ENCODE measurements around the gene ENC1.
A peak's percentile ranks its signal among the peaks of the same experiment; 100 is the strongest.

Gene ENC1

DNA sequence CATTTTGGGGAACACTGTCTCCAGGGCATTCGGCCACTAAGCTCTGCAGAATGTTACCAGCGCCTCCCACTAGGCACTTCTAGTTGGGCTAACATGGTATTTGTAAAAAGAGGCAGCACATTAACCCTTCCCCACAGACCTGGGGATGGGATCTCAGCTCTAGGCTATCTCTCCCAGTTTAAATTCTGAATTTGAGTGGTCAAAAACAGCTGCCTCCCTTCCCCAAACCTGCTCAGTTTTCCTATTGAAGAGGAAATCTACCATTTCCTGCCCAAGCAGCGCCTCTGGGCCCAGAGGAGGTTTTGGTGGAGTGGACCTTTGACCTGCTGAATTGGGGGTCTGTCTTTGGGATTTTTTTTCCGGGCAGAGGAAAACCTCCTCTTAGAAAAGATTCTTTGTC lies 53.2 kb downstream of the ENC1 start:
- Histone ChIP-seq H3K79me1 (ENCODE audit: low read depth, low read length) (no peaks in the 10 kb centered on the region), H3K27ac (replicated peaks; ENCODE audit: low read length) (no peak overlapping the region), H2BK12ac (ENCODE audit: low read length) (no peak overlapping the region), H2BK5ac (ENCODE audit: low read length) (no peak overlapping the region), H3K9ac (ENCODE audit: low read depth, low read length, poor library complexity) (no peak overlapping the region), H2AFZ (ENCODE audit: low read length) (peak overlapping the region; percentile 44), H3K18ac (ENCODE audit: low read length) (no peak overlapping the region), H3K27me3 (ENCODE audit: control insufficient read depth in 3 of 3, insufficient read depth in 3 of 3, low read depth in 1 of 3, low read length in 3 of 3) (no peaks in the 10 kb centered on the region), H4K8ac (ENCODE audit: low read depth, low read length) (no peak overlapping the region), H3K23ac (ENCODE audit: low read depth, low read length, poor library complexity) (no peak overlapping the region), H2BK15ac (ENCODE audit: low read length) (no peak overlapping the region), H3K4me1 (ENCODE audit: control insufficient read depth in 2 of 2, insufficient read depth in 1 of 2, low read depth in 1 of 2, low read length in 2 of 2) (peaks cover 2 to 11% of the 10 kb centered on the region in 2 donors), H2BK120ac (ENCODE audit: low read depth, low read length) (no peak overlapping the region), H3K9me3 (replicated peaks in 1 of 2; ENCODE audit: control insufficient read depth in 2 of 2, insufficient read depth in 1 of 2, low read depth in 1 of 2, low read length in 2 of 2) (no peaks in the 10 kb centered on the region), H3K4ac (ENCODE audit: low read length) (no peak overlapping the region), H2AK5ac (ENCODE audit: low read depth, low read length) (no peak overlapping the region), H4K91ac (ENCODE audit: low read depth, low read length, poor library complexity) (no peak overlapping the region), H3K36me3 (replicated peaks in 1 of 2; ENCODE audit: control insufficient read depth in 2 of 2, insufficient read depth in 2 of 2, low read length in 2 of 2) (no peaks in the 10 kb centered on the region), H3K4me2 (ENCODE audit: insufficient read depth, low read length, poor library complexity, severe bottlenecking) (no peak overlapping the region), H3K4me3 (ENCODE audit: low read length in 2 of 2) (no peak overlapping the region), H3K14ac (ENCODE audit: low read length) (no peak overlapping the region)
- DNase-seq (ENCODE audit: low spot score): no peak
- WGBS, 2 donors (ENCODE audit: extremely low coverage in 2 of 2, insufficient read length in 2 of 2, insufficient replicate concordance in 1 of 2): no CpG with 5 or more reads among the region's 4 CpGs

DNA sequence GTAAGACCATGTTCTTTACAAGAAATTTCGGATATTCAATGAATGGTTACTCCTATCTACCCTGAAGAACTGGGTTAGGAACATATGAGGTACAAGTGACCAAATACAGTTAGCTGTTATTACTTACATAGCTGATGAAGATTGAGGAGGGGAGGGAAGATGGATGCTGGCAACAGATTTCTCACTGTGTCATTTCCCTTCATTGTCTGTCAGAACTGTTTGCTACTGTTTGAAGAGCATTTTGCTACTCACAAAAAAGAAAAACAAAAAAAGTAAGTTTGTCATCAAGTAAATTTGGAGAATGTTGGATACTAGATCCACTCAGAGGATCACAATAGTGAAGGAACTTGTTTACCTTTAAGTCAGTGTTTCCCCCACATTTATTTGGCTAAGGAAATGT lies 53.7 kb downstream of the ENC1 start:
- Histone ChIP-seq H2AFZ (ENCODE audit: low read length) (peak overlapping the region; percentile 15), H3K4me1 (ENCODE audit: control insufficient read depth in 2 of 2, insufficient read depth in 1 of 2, low read depth in 1 of 2, low read length in 2 of 2) (peaks cover 2 to 11% of the 10 kb centered on the region in 2 donors), H3K36me3 (replicated peaks in 1 of 2; ENCODE audit: control insufficient read depth in 2 of 2, insufficient read depth in 2 of 2, low read length in 2 of 2) (no peaks in the 10 kb centered on the region), H3K9ac (ENCODE audit: low read depth, low read length, poor library complexity) (no peak overlapping the region), H3K79me1 (ENCODE audit: low read depth, low read length) (no peaks in the 10 kb centered on the region), H2BK120ac (ENCODE audit: low read depth, low read length) (no peak overlapping the region), H3K23ac (ENCODE audit: low read depth, low read length, poor library complexity) (no peak overlapping the region), H3K4ac (ENCODE audit: low read length) (no peak overlapping the region), H3K4me3 (ENCODE audit: low read length in 2 of 2) (no peak overlapping the region), H3K27me3 (ENCODE audit: control insufficient read depth in 3 of 3, insufficient read depth in 3 of 3, low read depth in 1 of 3, low read length in 3 of 3) (no peaks in the 10 kb centered on the region), H3K4me2 (ENCODE audit: insufficient read depth, low read length, poor library complexity, severe bottlenecking) (no peak overlapping the region), H2AK5ac (ENCODE audit: low read depth, low read length) (no peak overlapping the region), H2BK15ac (ENCODE audit: low read length) (no peak overlapping the region), H3K14ac (ENCODE audit: low read length) (no peak overlapping the region), H4K8ac (ENCODE audit: low read depth, low read length) (no peak overlapping the region), H3K18ac (ENCODE audit: low read length) (no peak overlapping the region), H3K27ac (replicated peaks; ENCODE audit: low read length) (no peak overlapping the region), H3K9me3 (replicated peaks in 1 of 2; ENCODE audit: control insufficient read depth in 2 of 2, insufficient read depth in 1 of 2, low read depth in 1 of 2, low read length in 2 of 2) (no peaks in the 10 kb centered on the region), H2BK12ac (ENCODE audit: low read length) (no peak overlapping the region), H2BK5ac (ENCODE audit: low read length) (no peak overlapping the region), H4K91ac (ENCODE audit: low read depth, low read length, poor library complexity) (no peak overlapping the region)
- WGBS, 2 donors (ENCODE audit: extremely low coverage in 2 of 2, insufficient read length in 2 of 2, insufficient replicate concordance in 1 of 2): no CpG with 5 or more reads among the region's 1 CpG
- no peak for DNase-seq (ENCODE audit: low spot score)

DNA sequence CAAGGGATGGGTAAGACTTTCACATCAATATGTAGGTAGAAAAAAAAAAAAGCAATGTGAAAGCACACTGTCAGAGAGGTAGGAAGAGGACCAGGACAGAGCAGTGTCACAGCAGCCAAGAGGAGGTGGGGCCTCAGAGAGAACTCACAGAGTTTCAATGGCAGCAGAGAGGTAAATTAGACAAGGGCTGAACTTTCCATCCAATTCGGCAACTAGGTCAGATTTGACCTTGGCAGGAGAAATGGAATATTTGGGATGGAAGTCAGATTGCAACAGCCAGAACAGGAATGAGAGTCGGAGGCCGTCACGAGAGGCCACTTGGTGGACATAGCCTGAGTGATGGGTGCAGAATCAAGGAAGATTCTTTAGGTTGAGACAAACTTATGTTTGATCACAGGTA lies 57.7 kb downstream of the ENC1 start:
- Histone ChIP-seq H3K14ac (ENCODE audit: low read length) (no peak overlapping the region), H3K4me3 (ENCODE audit: low read length in 2 of 2) (no peak overlapping the region), H3K4ac (ENCODE audit: low read length) (no peak overlapping the region), H2BK15ac (ENCODE audit: low read length) (no peak overlapping the region), H2BK12ac (ENCODE audit: low read length) (no peak overlapping the region), H4K91ac (ENCODE audit: low read depth, low read length, poor library complexity) (no peak overlapping the region), H3K36me3 (replicated peaks in 1 of 2; ENCODE audit: control insufficient read depth in 2 of 2, insufficient read depth in 2 of 2, low read length in 2 of 2) (no peaks in the 10 kb centered on the region), H3K4me1 (ENCODE audit: control insufficient read depth in 2 of 2, insufficient read depth in 1 of 2, low read depth in 1 of 2, low read length in 2 of 2) (peaks cover 2 to 7% of the 10 kb centered on the region in 2 donors), H3K9me3 (replicated peaks in 1 of 2; ENCODE audit: control insufficient read depth in 2 of 2, insufficient read depth in 1 of 2, low read depth in 1 of 2, low read length in 2 of 2) (no peaks in the 10 kb centered on the region), H4K8ac (ENCODE audit: low read depth, low read length) (no peak overlapping the region), H3K9ac (ENCODE audit: low read depth, low read length, poor library complexity) (no peak overlapping the region), H2AFZ (ENCODE audit: low read length) (no peak overlapping the region), H2AK5ac (ENCODE audit: low read depth, low read length) (no peak overlapping the region), H3K23ac (ENCODE audit: low read depth, low read length, poor library complexity) (no peak overlapping the region), H3K4me2 (ENCODE audit: insufficient read depth, low read length, poor library complexity, severe bottlenecking) (no peak overlapping the region), H3K27ac (replicated peaks; ENCODE audit: low read length) (no peak overlapping the region), H3K18ac (ENCODE audit: low read length) (no peak overlapping the region), H3K79me1 (ENCODE audit: low read depth, low read length) (no peaks in the 10 kb centered on the region), H2BK5ac (ENCODE audit: low read length) (no peak overlapping the region), H2BK120ac (ENCODE audit: low read depth, low read length) (no peak overlapping the region), H3K27me3 (ENCODE audit: control insufficient read depth in 3 of 3, insufficient read depth in 3 of 3, low read depth in 1 of 3, low read length in 3 of 3) (no peaks in the 10 kb centered on the region)
- WGBS, 2 donors (ENCODE audit: extremely low coverage in 2 of 2, insufficient read length in 2 of 2, insufficient replicate concordance in 1 of 2): no CpG with 5 or more reads among the region's 4 CpGs
- no peak for DNase-seq (ENCODE audit: low spot score)

- Histone ChIP-seq H3K27me3 (ENCODE audit: control insufficient read depth in 3 of 3, insufficient read depth in 3 of 3, low read depth in 1 of 3, low read length in 3 of 3) (no peaks in the 10 kb centered on the region), H2AK5ac (ENCODE audit: low read depth, low read length) (no peak overlapping the region), H3K36me3 (replicated peaks in 1 of 2; ENCODE audit: control insufficient read depth in 2 of 2, insufficient read depth in 2 of 2, low read length in 2 of 2) (no peaks in the 10 kb centered on the region), H2BK15ac (ENCODE audit: low read length) (no peak overlapping the region), H3K23ac (ENCODE audit: low read depth, low read length, poor library complexity) (no peak overlapping the region), H3K27ac (replicated peaks; ENCODE audit: low read length) (no peak overlapping the region), H3K79me1 (ENCODE audit: low read depth, low read length) (no peaks in the 10 kb centered on the region), H3K4me3 (ENCODE audit: low read length in 2 of 2) (no peak overlapping the region), H2AFZ (ENCODE audit: low read length) (no peak overlapping the region), H3K4me2 (ENCODE audit: insufficient read depth, low read length, poor library complexity, severe bottlenecking) (no peak overlapping the region), H4K91ac (ENCODE audit: low read depth, low read length, poor library complexity) (no peak overlapping the region), H3K9me3 (replicated peaks in 1 of 2; ENCODE audit: control insufficient read depth in 2 of 2, insufficient read depth in 1 of 2, low read depth in 1 of 2, low read length in 2 of 2) (no peaks in the 10 kb centered on the region), H3K14ac (ENCODE audit: low read length) (no peak overlapping the region), H2BK12ac (ENCODE audit: low read length) (no peak overlapping the region), H3K4me1 (ENCODE audit: control insufficient read depth in 2 of 2, insufficient read depth in 1 of 2, low read depth in 1 of 2, low read length in 2 of 2) (peaks cover 0 to 7% of the 10 kb centered on the region in 2 donors), H3K4ac (ENCODE audit: low read length) (no peak overlapping the region), H2BK120ac (ENCODE audit: low read depth, low read length) (no peak overlapping the region), H3K18ac (ENCODE audit: low read length) (no peak overlapping the region), H3K9ac (ENCODE audit: low read depth, low read length, poor library complexity) (no peak overlapping the region), H4K8ac (ENCODE audit: low read depth, low read length) (no peak overlapping the region), H2BK5ac (ENCODE audit: low read length) (no peak overlapping the region)
- no CpG with 5 or more reads among the region's 4 CpGs for WGBS, 2 donors (ENCODE audit: extremely low coverage in 2 of 2, insufficient read length in 2 of 2, insufficient replicate concordance in 1 of 2)
- DNase-seq (ENCODE audit: low spot score): no peak
Measured at GRCh38 chr5:74581988-74582365, 58.6 kb downstream of the ENC1 start.
